Astrocyte of the cerebellum (primary cell): ENCODE results near the gene MANSC1.
"Not testable (repeated sequence)": the region's sequence is repeated elsewhere in the genome, so short reads cannot be mapped to it uniquely, and the experiment has no call there.

Experiments
- DNase-seq: peaks from one replicate; pipeline ENCODE4 v3.0.0-alpha.2; 2011; ENCODE audit warnings: low read depth
- H3K4me3 ChIP-seq: 2 replicates; pipeline ENCODE4 v1.5.1; 2011; ENCODE audit warnings: mild to moderate bottlenecking, low read depth, low read length, moderate library complexity
- in situ Hi-C: cut with HindIII; loops from 2 replicates; pipeline ENCODE4 v1.10.0; 2017; ENCODE audit warnings: low sequenced_read_pairs
- TF ChIP-seq, protein P1 (sequence below): IDR thresholded peaks from 2 replicates; pipeline ENCODE4 v1.5.1; 2012; ENCODE audit warnings: low read length, low read depth, moderate library complexity, mild to moderate bottlenecking; ENCODE audit errors: missing control alignments

MANSC1 gene

GRCh38 chr12:12323591-12323990, 26.5 kb downstream of the MANSC1 start:
- in situ Hi-C loops = loop anchor here (10.0 kb wide), 1 partner anchor 59 kb away; the partner anchor contains the start of gene LRP6
- no peak for DNase-seq
- TF ChIP-seq, protein P1, sequence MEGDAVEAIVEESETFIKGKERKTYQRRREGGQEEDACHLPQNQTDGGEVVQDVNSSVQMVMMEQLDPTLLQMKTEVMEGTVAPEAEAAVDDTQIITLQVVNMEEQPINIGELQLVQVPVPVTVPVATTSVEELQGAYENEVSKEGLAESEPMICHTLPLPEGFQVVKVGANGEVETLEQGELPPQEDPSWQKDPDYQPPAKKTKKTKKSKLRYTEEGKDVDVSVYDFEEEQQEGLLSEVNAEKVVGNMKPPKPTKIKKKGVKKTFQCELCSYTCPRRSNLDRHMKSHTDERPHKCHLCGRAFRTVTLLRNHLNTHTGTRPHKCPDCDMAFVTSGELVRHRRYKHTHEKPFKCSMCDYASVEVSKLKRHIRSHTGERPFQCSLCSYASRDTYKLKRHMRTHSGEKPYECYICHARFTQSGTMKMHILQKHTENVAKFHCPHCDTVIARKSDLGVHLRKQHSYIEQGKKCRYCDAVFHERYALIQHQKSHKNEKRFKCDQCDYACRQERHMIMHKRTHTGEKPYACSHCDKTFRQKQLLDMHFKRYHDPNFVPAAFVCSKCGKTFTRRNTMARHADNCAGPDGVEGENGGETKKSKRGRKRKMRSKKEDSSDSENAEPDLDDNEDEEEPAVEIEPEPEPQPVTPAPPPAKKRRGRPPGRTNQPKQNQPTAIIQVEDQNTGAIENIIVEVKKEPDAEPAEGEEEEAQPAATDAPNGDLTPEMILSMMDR = no peak
- H3K4me3 ChIP-seq = no peak overlapping the region

DNA sequence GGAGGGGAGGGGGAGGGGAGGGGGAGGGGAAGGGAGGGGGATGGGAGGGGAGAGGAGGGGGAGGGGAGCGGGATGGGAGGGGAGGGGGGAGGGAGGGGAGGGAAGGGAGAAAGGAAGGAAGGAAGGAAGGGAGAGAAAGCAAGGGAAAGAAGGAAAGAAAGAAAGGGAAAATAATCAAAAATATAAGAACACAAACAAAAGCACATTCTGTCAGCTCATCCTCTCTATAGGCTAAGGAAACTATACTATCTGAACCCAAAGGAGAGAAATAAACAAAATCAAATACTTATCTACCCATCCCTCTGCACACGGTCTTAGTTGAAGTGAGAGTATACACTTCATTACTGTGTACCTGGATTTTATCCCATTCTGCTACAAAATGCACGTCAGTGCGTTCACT, 26.9 kb downstream of the MANSC1 start:
- DNase-seq = no peak
- no peak overlapping the region for H3K4me3 ChIP-seq
- TF ChIP-seq, protein P1 = no peak
- in situ Hi-C loops = loop anchor here (10.0 kb wide), 1 partner anchor 58 kb away; the partner anchor contains the start of gene LRP6

GRCh38 chr12:12319451-12320183, 30.4 kb downstream of the MANSC1 start:
- in situ Hi-C loops = loop anchor here (10.0 kb wide), 1 partner anchor 55 kb away; the partner anchor contains the start of gene LRP6
- DNase-seq = peak; percentile 49
- TF ChIP-seq, protein P1 = no peak
- no peak overlapping the region for H3K4me3 ChIP-seq

- no peak overlapping the region for H3K4me3 ChIP-seq
- TF ChIP-seq, protein P1 = no peak
- DNase-seq = no peak
- in situ Hi-C loops = no loop called here
Observed at GRCh38 chr12:12315838-12316237, 34.2 kb downstream of the MANSC1 start.

GRCh38 chr12:12310695-12311094, 39.3 kb downstream of the MANSC1 start:
- H3K4me3 ChIP-seq, DNase-seq, in situ Hi-C loops: not testable (repeated sequence)

DNA sequence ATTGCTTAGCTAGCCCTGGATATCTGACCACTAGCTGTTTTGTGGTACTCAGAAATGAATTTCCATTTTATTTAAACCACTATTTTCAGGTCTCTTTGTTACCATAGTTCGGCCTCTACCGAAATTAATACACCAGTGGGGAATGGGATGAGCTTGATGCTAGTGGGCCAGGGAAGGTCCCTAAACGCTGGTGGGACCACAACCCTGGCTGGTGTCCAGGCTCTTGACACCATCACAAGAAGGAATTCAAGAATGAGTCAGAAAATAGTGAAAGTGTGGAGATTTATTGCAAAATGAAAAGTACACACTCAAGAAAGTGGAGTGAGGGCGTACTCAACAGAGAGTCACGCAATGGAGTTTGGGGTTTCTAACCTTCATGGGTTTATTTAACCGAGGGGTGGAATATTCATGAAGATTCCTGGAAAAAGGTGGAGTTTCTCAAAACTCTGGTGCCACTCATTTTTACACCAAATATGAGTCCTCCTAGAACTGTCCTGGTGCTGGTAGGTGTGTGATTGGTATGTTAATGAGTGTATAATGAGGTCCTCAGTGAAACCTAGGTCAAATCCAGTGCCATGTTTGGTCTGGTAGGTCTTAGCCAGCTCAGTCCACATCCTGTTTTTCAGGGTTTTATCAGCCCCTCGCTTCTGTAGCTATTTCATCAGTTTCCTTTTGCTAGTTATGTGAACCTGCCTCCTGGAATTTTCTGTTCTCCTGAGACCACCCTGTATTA, 44.3 kb downstream of the MANSC1 start:
- no peak overlapping the region for H3K4me3 ChIP-seq
- TF ChIP-seq, protein P1 = no peak
- in situ Hi-C loops = no loop called here
- no peak for DNase-seq

GRCh38 chr12:12302976-12303375, 47.1 kb downstream of the MANSC1 start:
- TF ChIP-seq, protein P1 = no peak
- in situ Hi-C loops = no loop called here
- H3K4me3 ChIP-seq = no peak overlapping the region
- no peak for DNase-seq
